Measurements from ENCODE around the gene RFX4.

- TF ChIP-seq POLR2A (IDR thresholded peaks at IDR 0.05) (no peak), CTCF (IDR thresholded peaks at IDR 0.05) (no peak)
Observed at GRCh38 chr12:106709068-106709511, 126.3 kb downstream of the RFX4 start.

Measured in lower leg skin (tissue), 3 donors.